GM12878 (cell line): Measurements from ENCODE around the gene OXER1. TPM values are rescaled to one million over a fixed set of nuclear protein-coding genes. Genes with fewer than 3 reads are reported as not detected.

ENCODE experiments used
- BHLHE40 ChIP-seq, 2 experiments: fragments of 450-650 bp in 1 of 2; IDR thresholded peaks; 2 replicates each; pipeline ENCODE4 v1.6.1; 2011 to 2017; ENCODE audit warnings: low read depth in 2 of 2, borderline replicate concordance in 1 of 2, improper control_type of control experiment in 1 of 2, low read length in 1 of 2, mild to moderate bottlenecking in 1 of 2
- CBX5 ChIP-seq: sonication (generic); IDR thresholded peaks from 2 replicates; pipeline ENCODE4 v1.6.1; 2016; ENCODE audit warnings: low read depth, moderate library complexity, mild to moderate bottlenecking, inconsistent platforms
- NFXL1 ChIP-seq: fragments of 450-650 bp; IDR thresholded peaks from 2 replicates; pipeline ENCODE4 v1.6.1; 2017; ENCODE audit warnings: antibody characterized with exemption, mild to moderate bottlenecking, borderline replicate concordance
- NR2F1 ChIP-seq: fragments of 450-650 bp; conservative IDR thresholded peaks from 2 replicates; pipeline ENCODE4 v1.6.1; 2017; ENCODE audit warnings: mild to moderate bottlenecking
- RFX5 ChIP-seq: IDR thresholded peaks from 2 replicates; pipeline ENCODE4 v1.6.1; 2011; ENCODE audit warnings: low read depth, low read length, improper control_type of control experiment
- SP1 ChIP-seq: IDR thresholded peaks from one replicate; pipeline ENCODE4 v1.6.1; 2011; ENCODE audit warnings: low read depth, low read length
- polyA plus RNA-seq, 11 experiments: library from polyadenylated mRNA; depleted of rRNA in 4 of 11; unstranded in 6 of 11; stranded (reverse) in 5 of 11; fragments of >200 nt; fragmentation: Nextera tagmentation in 4 of 11; fragmentation: Illumina TruSeq in 1 of 11; extraction: Ambion mirVana in 4 of 11; extraction: Trizol in 1 of 11; gene quantifications; 1 replicate in 1 of 11; 2 replicates in 10 of 11; pipeline versions ENCODE4 v1.2.1 to v1.2.3, GENCODE V29; 2011 to 2016; ENCODE audit warnings: inconsistent platforms in 2 of 11, missing spikeins in 2 of 11, low read depth in 1 of 11
- total RNA-seq, 4 experiments: library from RNA; depleted of rRNA in 3 of 4; stranded (reverse); fragments of >200 nt in 3 of 4; fragmentation: Illumina TruSeq in 1 of 4; extraction: Trizol in 1 of 4; gene quantifications; 2 replicates each; pipeline versions ENCODE4 v1.2.1 to v1.2.3, GENCODE V29; 2013 to 2021
- TF ChIP-seq, protein P1 (sequence below): fragments of 450-650 bp; IDR thresholded peaks from 2 replicates; pipeline ENCODE4 v1.6.1; 2017; ENCODE audit warnings: low read depth, mild to moderate bottlenecking, moderate library complexity
- TF ChIP-seq, protein P2 (sequence below): fragments of 450-650 bp; IDR thresholded peaks from 2 replicates; pipeline ENCODE4 v1.6.1; 2017; ENCODE audit warnings: mild to moderate bottlenecking, moderate library complexity
- TF ChIP-seq, protein P3 (sequence below): fragments of 450-650 bp; formaldehyde crosslinking; IDR thresholded peaks from 2 replicates; pipeline ENCODE4 v1.5.0; 2022; ENCODE audit warnings: mild to moderate bottlenecking, missing genetic modification characterization

The OXER1 gene
- total and polyA plus RNA-seq, 10 of the 15 experiments (the other 5 are each of a cell fraction or from before 2014, with no cell fraction given): 0.11 to 8.6 (median 3.3) TPM

DNA sequence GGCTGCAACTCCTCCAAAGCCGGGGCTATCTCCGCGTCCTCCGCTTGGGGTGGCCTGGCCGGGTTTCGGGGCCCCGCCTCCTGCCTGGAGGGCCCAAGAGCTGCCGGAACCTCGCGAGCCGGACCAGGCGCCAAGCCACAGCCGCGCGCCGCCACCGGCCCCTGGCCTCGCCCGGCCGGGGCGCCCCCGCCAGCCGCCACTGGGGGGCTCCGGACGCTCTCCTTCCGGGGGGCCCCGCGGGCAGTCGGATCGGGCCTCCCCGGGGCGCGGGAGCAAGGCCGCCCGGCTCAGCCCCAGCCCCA, 45.8 kb upstream of the OXER1 start (continued):
- TF ChIP-seq, protein P1, sequence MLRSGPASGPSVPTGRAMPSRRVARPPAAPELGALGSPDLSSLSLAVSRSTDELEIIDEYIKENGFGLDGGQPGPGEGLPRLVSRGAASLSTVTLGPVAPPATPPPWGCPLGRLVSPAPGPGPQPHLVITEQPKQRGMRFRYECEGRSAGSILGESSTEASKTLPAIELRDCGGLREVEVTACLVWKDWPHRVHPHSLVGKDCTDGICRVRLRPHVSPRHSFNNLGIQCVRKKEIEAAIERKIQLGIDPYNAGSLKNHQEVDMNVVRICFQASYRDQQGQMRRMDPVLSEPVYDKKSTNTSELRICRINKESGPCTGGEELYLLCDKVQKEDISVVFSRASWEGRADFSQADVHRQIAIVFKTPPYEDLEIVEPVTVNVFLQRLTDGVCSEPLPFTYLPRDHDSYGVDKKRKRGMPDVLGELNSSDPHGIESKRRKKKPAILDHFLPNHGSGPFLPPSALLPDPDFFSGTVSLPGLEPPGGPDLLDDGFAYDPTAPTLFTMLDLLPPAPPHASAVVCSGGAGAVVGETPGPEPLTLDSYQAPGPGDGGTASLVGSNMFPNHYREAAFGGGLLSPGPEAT: no peak
- TF ChIP-seq NFXL1: no peak
- TF ChIP-seq, protein P2, sequence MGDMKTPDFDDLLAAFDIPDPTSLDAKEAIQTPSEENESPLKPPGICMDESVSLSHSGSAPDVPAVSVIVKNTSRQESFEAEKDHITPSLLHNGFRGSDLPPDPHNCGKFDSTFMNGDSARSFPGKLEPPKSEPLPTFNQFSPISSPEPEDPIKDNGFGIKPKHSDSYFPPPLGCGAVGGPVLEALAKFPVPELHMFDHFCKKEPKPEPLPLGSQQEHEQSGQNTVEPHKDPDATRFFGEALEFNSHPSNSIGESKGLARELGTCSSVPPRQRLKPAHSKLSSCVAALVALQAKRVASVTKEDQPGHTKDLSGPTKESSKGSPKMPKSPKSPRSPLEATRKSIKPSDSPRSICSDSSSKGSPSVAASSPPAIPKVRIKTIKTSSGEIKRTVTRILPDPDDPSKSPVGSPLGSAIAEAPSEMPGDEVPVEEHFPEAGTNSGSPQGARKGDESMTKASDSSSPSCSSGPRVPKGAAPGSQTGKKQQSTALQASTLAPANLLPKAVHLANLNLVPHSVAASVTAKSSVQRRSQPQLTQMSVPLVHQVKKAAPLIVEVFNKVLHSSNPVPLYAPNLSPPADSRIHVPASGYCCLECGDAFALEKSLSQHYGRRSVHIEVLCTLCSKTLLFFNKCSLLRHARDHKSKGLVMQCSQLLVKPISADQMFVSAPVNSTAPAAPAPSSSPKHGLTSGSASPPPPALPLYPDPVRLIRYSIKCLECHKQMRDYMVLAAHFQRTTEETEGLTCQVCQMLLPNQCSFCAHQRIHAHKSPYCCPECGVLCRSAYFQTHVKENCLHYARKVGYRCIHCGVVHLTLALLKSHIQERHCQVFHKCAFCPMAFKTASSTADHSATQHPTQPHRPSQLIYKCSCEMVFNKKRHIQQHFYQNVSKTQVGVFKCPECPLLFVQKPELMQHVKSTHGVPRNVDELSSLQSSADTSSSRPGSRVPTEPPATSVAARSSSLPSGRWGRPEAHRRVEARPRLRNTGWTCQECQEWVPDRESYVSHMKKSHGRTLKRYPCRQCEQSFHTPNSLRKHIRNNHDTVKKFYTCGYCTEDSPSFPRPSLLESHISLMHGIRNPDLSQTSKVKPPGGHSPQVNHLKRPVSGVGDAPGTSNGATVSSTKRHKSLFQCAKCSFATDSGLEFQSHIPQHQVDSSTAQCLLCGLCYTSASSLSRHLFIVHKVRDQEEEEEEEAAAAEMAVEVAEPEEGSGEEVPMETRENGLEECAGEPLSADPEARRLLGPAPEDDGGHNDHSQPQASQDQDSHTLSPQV: 0 out of 2 replicates have a peak, but pooled peaks have one; percentile 45
- peak; percentile 43; the same call in 1 of the 2 replicates for TF ChIP-seq NR2F1
- TF ChIP-seq SP1: peak; percentile 5
- 0 out of 2 replicates have a peak, but pooled peaks have one; percentile 5 for TF ChIP-seq CBX5
- peak; percentile 33 to 37; a peak in 1 of 4 replicates for TF ChIP-seq BHLHE40 (IDR thresholded peaks at IDR 0.05; ENCODE audit: borderline replicate concordance in 1 of 2, low read depth in 2 of 2, low read length in 1 of 2)
- TF ChIP-seq RFX5: no peak
- TF ChIP-seq, protein P3, sequence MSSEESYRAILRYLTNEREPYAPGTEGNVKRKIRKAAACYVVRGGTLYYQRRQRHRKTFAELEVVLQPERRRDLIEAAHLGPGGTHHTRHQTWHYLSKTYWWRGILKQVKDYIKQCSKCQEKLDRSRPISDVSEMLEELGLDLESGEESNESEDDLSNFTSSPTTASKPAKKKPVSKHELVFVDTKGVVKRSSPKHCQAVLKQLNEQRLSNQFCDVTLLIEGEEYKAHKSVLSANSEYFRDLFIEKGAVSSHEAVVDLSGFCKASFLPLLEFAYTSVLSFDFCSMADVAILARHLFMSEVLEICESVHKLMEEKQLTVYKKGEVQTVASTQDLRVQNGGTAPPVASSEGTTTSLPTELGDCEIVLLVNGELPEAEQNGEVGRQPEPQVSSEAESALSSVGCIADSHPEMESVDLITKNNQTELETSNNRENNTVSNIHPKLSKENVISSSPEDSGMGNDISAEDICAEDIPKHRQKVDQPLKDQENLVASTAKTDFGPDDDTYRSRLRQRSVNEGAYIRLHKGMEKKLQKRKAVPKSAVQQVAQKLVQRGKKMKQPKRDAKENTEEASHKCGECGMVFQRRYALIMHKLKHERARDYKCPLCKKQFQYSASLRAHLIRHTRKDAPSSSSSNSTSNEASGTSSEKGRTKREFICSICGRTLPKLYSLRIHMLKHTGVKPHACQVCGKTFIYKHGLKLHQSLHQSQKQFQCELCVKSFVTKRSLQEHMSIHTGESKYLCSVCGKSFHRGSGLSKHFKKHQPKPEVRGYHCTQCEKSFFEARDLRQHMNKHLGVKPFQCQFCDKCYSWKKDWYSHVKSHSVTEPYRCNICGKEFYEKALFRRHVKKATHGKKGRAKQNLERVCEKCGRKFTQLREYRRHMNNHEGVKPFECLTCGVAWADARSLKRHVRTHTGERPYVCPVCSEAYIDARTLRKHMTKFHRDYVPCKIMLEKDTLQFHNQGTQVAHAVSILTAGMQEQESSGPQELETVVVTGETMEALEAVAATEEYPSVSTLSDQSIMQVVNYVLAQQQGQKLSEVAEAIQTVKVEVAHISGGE (CRISPR knock-in tag): no peak
